Pons (tissue), 1 donor: ENCODE data around the gene MINK1.
"Not testable (repeated sequence)": the region's sequence is repeated elsewhere in the genome, so short reads cannot be mapped to it uniquely, and the experiment has no call there.

Experiments used
- DNase-seq: peaks from one replicate; pipeline ENCODE4 v3.0.0-alpha.2; 2016; ENCODE audit warnings: low spot score

MINK1 gene

DNA sequence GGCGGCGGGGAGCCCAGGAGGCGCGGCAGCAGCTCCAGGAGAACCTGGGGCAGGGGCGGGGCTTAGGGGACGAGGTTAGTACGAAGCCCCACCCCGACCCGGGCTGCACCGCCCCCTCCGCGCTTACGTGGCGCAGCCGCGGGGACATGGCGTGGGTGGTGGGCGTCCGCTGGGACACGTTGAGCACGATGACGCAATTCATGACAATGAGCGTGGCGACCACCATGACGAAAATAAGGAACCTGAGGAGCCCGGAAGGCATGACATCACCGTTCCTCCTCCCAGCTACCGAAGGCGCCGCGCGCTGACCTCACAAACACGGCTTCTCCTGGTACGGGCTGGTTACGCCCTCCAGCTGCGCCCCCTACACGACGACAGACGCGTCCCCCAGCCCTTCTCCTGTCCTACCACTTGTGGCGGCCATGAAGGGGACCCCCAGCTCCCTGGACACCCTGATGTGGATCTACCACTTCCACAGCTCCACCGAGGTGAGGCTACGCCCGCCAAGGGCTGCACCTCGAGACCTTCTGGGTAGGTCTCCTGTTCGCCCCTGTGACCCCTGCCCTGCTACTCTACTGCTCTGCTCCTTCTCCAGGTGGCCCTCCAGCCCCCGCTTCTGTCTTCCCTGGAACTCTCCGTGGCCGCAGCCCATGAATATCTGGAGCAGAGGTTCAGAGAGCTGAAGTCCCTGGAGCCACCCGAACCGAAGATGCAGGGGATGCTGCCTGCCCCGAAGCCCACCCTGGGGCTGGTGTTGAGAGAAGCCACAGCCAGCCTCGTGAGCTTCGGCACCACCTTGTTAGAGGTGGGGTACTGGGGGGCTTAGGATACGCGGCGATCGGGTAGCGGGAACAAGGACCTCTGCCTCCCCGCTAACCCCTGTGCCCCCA, 66.4 kb downstream of the MINK1 start, which contains the start of gene C17orf107:
Gene C17orf107, plus strand, starts transcription at position 196 of the 890 bp plus-strand sequence. Its CDS starts 227 bp downstream, at position 423.
- DNase-seq, result no peak

DNA sequence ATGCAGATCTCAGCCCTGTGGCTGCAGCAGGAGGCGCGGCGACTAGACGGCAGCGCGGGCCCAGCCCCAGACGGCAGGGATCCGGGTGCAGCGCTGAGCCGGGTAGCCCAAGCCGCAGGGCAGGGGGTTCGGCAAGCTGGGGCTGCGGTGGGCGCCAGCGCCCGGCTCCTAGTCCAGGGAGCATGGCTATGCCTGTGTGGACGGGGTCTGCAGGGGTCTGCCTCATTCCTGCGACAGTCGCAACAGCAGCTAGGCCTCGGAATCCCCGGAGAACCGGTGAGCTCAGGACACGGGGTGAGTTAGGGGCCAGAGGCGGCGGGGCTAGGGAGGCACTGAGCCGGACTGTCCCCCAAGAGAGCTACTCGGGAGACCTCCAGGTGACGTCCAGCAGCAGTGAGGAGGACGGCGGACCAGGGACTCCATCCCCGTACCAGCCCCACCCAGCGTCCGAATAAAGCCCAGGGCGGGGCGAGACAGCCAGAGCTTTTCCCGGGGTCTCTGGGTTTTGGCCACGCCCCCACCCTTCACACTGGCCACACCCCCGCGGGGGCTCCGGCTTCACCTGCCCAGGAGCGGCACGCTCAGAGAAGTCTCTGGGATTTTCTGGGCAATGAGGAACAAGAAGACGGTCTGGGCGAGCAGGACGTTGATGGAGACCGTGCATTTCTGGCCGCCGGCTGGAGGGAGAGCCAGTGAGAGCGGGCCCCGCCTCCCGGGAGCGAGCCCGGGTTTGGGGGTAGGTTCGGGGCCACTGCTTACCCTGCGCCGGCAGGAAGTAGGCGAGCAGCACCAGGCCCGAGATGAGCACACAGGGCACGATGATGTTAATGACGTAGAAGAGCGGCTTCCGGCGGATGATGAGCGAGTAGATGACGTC, 67.3 kb downstream of the MINK1 start:
- no peak for DNase-seq

DNA sequence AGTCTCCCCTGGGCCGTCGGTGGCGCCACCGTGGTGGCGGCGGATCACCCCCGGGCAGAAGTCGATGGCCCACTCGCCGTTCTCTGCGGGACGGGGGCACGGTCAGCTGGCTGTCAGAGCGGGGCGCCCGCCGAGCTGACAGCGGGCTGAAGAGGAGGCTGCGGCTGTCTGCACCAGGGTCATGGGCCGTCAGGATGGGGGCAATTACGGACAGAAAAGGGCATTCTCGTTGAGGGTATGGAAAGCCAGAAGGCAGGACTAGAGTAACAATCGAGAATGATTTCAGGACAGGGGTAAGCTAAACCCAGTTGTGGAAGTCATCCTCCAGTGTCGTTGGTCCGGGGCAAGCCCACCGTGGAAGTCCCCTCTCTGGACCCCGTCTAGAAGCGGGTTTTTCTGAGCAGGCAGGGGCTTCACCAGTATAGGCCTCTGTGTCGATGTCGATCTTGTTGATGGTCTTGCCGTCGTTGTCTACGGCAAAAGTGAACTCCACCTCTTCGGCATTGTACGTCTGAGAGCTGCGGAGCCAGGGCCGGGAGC, 68.0 kb downstream of the MINK1 start:
- DNase-seq, result no peak

DNA sequence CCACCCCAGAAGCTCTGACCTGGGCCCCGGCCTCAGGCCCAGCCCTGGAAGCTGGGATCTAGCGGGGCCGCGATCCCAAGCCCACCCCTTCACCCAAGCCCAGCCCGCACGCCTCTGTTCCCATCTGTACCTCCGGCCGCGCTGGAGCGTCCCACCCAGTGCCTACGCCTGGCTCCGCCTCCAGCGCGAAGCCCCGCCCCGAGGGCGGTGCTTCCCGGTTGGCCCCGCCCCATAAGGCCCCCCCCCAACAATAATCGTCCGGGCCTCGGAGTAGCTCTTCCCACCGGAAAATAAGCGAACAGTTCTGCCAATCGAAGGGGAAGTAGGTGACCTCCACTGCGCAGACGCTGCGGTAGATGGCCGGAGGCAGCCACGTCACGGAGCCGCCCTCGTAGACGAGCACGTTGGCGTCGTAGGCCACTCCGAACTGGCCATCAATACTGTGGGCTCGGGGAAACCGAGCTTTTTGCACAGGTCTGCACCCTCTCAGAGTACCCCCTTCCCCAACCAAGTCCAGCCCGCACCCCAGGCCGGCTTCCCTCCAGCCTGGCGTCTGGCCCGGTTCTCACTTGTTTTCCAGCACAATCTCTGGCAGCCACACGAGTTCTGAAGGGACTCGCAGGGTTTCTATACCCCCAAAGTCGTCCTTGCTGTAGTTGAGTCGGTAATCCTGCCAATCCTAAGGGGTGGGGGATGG, 68.7 kb downstream of the MINK1 start:
- peak; percentile 47 for DNase-seq

DNA sequence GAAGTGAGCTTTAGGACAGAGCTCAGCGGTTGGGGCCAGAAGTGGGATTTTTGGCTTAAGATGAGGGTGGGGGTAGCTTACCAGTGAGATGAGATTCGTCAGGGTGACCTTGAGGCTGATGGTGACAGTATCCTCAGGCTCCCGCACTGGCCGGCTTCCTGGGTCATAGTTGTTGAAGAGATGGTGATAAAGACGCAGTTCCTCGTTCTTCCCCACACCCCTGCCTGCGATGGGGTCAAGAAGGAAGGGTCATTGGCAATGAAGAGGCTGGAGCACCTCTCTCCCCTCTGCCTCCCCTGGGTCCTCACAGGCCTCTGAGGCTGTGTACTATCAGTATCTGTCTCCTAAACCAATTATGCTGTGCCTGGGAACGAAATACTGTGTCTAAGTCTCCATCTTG, 69.4 kb downstream of the MINK1 start:
- DNase-seq, result no peak

DNA sequence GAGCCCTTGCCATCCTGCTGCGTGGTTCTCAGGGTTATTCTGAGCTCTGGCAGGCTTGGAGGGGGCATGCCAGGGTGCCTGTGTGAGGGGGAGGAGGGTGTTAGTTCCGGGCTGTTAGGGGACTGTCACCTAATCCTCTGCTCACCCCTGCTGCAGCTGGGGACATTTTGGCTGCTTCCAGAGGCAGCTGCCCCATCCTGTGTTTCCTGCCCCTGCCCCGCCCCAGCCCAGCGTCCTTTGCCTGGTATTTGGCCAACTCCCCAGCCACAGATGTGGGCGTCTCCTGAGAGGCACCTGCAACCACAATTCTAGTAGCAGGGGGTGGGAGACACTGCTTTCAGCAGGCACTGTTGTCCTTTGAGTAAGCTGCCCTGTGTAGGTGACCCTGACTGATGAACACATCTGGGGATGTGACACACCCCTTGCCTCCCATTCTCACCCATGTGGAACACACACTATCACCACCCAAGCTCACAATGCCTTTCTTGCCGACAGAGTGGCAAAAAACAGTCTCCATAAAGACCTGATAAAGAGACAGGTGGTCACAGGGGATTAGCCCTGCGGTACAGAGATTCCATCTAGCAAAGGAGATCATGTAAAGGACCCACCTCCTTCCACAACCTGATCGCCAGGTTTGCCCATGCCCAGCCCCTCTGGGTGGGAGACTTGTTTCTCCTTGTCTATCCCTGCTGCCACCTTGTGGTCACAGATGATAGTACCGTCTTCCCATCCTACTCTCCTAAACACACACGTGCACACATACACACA, 70.1 kb downstream of the MINK1 start, which contains the start of gene CHRNE:
Gene CHRNE, minus strand, starts transcription at position 48 of the 768 bp plus-strand sequence. Its CDS starts 35 bp downstream, at position 13.
- DNase-seq, result peak; percentile 85

DNA sequence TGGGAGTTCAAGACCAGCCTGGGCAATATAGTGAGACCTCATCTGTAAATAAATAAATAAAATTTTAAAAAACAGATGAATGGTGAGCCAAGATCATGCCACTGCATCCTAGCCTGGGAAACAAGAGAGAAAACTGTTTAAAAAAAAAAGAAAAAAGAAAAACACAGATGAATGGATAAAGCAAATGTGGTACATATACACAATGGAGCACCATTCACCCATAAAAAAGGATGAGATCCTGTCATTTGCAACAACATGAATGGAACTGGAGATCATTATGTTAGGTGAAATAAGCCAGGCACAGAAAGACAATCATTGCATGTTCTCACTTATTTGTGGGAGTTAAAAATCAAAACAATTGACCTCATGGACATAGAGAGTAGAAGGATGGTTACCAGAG, 73.5 kb downstream of the MINK1 start:
- not testable (repeated sequence) for DNase-seq

DNA sequence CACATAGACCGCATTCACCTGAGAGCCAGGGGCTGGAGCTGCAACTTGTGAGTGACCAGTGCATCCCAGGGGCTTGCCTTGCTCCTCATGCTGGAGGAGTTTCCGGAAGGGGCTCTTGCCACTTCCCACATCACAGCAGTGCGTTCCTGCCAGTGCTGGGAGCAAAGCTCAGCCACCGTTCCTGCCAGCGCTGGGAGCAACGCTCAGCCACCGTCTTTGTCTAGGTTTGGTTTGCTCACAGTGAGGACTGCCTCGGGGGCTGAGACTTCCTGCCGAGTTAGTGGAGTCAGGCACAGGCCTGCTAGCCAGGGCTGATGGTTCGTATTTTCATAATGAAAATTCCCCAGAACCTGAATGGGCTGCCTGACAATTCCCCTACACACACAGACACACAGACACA, 75.2 kb downstream of the MINK1 start:
- no peak for DNase-seq

DNA sequence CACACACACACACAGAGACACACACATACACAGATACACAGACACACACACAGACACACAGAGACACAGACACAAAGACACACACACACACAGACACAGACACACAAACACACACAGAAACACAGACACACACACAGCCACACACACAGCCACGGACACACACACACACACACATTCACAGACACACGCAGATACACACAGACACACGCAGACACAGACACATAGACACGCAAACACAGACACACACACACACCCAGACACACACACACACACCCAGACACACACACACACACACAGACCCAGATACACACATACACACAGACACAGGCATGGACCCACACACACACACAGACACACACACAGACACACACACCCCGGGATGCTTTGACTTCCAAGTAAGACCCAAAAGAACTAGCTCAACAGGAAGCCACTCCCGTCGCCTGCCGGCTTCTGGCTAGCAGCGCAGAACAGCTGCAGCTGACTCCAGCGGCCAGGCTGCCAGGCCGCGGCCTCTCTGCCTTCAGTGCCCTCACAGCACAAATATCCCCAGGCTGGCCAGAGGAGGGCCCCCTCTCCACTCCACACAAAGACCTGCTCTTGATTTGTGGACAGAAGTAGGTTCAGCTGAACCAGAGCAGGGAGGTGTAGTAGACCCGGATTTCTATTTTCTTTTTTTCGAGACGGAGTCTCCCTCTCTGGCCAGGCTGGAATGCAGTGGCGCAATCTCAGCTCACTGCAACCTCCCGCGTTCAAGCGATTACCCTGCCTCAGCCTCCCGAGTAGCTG, 75.8 kb downstream of the MINK1 start:
- DNase-seq, result peak; percentile 90

DNA sequence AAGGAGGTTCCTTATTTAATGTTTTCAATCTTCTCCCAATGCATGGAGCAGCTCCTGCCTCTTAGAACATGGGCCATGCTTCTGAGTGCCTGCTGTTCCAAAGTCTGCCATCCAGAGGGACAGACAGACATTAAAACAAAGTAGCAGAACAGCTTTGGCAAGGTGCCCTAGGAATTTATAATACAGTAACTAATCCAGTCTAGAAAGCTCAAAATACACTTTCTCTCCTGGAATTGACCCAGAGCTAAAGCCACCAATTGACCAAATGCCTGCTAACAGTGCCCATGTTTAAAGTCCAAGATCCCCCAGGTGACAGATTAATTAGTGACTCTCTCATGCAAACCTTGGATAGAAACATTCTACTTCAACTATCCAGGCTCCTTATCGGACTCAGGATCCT, 80.9 kb downstream of the MINK1 start:
- no peak for DNase-seq

DNA sequence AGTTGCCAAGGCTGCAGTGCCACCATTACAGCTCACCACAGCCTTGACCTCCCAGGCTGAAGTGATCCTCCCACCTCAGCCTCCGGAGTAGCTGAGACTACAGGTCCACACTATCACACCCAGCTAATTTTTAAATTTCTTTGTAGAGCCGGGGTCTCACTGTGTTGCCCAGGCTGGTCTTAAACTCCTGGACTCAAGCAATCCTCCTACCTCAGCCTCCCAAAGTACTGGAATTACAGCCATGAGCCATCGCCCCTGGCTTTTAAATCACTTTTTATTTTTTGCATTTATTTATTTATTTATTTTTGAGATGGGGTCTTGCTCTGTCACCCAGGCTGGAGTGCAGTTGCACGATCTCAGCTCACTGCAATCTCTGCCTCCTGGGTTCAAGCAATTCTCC, 81.4 kb downstream of the MINK1 start:
- DNase-seq, result not testable (repeated sequence)

DNA sequence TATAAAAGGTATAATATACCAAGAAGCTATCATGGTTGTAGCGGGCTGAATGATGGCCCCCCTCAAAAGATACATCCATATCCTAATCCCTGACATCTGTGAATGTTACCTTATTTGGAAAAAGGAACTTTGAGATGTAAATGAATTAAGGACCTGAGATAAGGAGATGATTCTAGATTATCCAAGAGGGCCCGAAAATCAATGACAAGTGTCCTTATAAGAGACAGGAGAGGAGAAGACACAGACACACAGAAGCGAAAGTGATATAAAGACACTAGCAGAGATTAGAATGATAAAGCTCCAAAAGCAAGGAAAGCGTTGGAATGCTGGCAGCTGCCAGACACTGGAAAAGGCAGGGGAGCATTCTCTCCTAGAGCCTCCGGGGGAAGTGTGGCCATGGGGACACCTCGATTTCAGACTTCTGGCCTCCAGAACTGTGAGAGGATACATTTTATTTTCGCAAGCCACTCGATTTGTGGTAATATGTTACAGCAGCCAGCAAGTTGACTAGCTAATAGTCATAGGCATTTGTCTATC, 86.4 kb downstream of the MINK1 start:
- no peak for DNase-seq

DNA sequence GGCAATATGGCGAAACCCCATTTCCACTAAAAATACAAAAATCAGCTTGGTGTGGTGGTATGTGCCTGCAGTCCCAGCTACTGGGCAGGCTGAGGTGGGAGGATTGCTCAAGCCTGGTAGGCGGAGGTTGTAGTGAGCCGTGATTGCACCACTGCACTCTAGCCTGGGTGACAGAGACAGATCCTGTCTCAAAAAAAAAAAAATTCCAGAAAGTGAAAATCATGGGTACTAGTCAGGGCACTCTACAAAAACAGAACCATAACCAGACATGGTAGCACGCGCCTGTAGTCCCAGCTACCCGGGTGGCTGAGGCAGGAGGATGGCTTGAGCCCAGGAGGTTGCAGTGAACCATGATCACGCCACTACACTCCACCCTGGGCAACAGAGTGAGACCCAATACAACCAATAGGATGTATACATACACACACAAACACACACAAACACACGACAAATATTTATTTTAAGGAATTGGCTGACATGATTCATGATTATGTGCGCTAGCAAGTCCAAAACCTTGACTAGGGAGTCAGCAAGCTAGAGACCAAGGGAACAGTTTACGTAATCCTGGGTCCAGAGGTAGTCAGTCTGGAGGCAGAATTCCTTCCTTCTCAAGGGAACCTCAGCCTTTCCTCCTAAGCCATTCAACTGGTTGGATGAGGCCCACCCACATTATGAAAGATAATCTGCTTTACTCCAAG, 87.4 kb downstream of the MINK1 start:
- no peak for DNase-seq

DNA sequence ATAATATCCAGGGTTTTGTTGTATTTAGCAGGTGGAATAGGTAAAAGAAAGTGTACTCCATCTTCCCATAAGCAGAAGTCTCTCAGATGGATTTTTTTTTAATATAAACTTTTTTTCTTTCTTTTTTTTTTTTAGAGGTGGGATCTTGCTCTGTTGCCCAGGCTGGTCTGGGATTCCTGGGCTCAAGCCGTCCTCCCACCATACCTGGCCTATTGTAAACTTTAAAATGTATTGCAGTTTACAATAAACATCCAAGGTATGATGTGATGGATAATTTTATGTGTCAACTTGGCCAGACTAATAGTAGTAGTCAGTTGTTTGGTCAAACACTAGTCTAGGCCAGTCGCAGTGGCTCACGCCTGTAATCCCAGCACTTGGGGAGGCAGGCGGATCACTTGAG, 88.2 kb downstream of the MINK1 start:
- no peak for DNase-seq

DNA sequence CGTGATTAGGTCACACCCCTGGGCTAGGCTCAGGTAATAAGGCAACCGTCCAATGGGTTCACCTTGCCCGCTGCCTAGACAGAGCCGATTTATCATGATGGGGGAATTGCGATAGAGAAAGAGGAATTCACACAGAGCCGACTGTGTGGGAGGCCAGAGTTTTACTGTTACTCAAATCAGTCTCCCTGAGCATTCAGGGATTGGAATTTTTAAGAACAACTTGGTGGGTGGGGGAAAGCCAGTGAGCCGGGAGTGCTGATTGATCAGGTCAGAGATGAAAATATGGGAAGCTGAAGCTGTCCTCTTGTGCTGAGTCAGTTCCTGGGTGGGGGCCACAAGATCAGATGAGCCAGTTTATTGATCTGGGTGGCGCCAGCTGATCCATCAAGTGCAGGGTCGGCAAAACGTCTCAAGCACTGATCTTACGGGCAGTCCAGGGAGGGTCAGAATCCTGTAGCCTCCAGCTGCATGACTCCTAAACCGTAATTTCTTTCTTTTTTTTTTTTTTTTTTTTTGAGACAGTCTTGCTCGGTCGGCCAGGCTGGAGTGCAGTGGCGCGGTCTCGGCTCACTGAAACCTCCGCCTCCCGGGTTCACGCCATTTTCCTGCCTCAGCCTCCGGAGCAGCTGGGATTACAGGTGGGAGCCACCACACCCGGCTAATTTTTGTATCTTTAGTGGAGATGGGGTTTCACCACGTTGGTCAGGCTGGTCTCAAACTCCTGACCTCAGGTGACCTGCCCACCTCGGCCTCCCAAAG, 93.6 kb downstream of the MINK1 start:
- not testable (repeated sequence) for DNase-seq

DNA sequence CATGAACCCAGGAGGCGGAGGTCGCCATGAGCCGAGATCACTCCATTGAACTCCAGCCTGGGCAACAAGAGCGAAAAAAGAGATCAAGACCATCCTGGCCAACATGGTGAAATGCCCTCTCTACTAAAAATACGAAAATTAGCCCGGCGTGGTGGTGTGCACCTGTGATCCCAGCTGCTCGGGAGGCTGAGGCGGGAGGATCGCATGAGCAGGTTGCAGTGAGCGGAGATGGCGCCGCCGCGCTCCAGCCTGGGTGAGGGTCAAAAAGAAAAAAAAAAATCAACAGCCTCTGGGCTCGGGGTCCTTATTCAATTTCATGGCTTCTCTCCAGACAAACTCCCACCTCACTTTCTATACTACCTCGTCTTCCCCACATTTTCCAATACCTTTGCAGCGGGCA, 95.7 kb downstream of the MINK1 start:
- no peak for DNase-seq

DNA sequence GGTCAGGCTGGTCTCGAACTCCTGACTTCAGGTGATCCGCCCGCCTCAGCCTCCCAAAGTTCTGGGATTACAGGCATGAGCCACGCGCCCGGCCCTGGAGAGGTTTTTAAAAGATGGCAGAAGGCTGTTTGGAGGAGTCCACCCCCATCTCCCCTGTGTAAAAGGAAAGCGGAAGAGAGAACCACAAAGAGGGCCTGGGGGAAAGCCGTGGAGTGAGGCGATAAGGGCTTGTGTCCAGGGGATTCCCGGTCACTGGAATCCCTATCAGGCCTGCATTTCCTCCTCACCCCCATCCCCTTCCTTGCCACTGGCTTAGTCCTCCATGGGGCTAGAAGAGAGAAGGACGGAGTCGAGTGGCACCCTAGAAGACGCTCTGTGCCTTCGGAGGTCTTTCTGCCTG, 98.8 kb downstream of the MINK1 start, which contains the start of gene GP1BA:
Gene GP1BA, plus strand, starts transcription at position 315 of the 400 bp plus-strand sequence. CDS start 328 bp downstream, outside the sequence.
- DNase-seq, result no peak

DNA sequence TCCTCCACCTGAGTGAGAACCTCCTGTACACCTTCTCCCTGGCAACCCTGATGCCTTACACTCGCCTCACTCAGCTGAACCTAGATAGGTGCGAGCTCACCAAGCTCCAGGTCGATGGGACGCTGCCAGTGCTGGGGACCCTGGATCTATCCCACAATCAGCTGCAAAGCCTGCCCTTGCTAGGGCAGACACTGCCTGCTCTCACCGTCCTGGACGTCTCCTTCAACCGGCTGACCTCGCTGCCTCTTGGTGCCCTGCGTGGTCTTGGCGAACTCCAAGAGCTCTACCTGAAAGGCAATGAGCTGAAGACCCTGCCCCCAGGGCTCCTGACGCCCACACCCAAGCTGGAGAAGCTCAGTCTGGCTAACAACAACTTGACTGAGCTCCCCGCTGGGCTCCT, 99.6 kb downstream of the MINK1 start:
- DNase-seq, result no peak
